Fibroblast of lung (primary cell): ENCODE data around the gene RTL10. TPM values are rescaled to one million over a fixed set of nuclear protein-coding genes. Genes with fewer than 3 reads are reported as not detected.

Experiments used
- polyA plus RNA-seq, 2 donors: library from polyadenylated mRNA; depleted of rRNA in 1 of 2; stranded (reverse) in 1 of 2; unstranded in 1 of 2; fragments of >200 nt; gene quantifications; 2 replicates each; pipeline ENCODE4 v1.2.1, GENCODE V29; 2011 to 2012; ENCODE audit warnings: missing spikeins in 1 of 2
- total RNA-seq: library from RNA; depleted of rRNA; stranded (reverse); fragments of >200 nt; gene quantifications from 2 replicates; pipeline ENCODE4 v1.2.1, GENCODE V29; 2014

RTL10 gene
- total and polyA plus RNA-seq, 2 donors (not counting 1 experiment from before 2014, with no cell fraction given), result 6.5 to 7.3 TPM

Other genes starting within 250 kb of the RTL10 start
- gene SEPTIN5, start 140.4 kb downstream of the RTL10 start, total RNA-seq, result 19.8 and 25.8 TPM in 2 replicates
- 10.8 and 14.5 TPM in 2 replicates for gene SEPTIN5, start 140.4 kb downstream of the RTL10 start, polyA plus RNA-seq
- gene GP1BB, start 131.3 kb downstream of the RTL10 start, total RNA-seq, result 1.8 and 2.1 TPM in 2 replicates
- gene GP1BB, start 131.3 kb downstream of the RTL10 start, polyA plus RNA-seq, result 0.20 and 0.50 TPM in 2 replicates
- gene TBX1, start 94.1 kb downstream of the RTL10 start, total RNA-seq, result not detected in 2 replicates
- not detected in 2 replicates for gene TBX1, start 94.1 kb downstream of the RTL10 start, polyA plus RNA-seq
- 6.4 and 7.8 TPM in 2 replicates for gene GNB1L, start within 50 bp of the RTL10 start, total RNA-seq
- 1.4 and 2.1 TPM in 2 replicates for gene GNB1L, start within 50 bp of the RTL10 start, polyA plus RNA-seq
- 192 and 305 TPM in 2 replicates for gene COMT, start 86.9 kb upstream of the RTL10 start, total RNA-seq
- 150 and 208 TPM in 2 replicates for gene COMT, start 86.9 kb upstream of the RTL10 start, polyA plus RNA-seq
- 18.2 and 30.7 TPM in 2 replicates for gene TXNRD2, start 86.9 kb upstream of the RTL10 start, total RNA-seq
- gene TXNRD2, start 86.9 kb upstream of the RTL10 start, polyA plus RNA-seq, result 13.2 and 19.7 TPM in 2 replicates
- 13.9 and 15.7 TPM in 2 replicates for gene ARVCF, start 161.9 kb upstream of the RTL10 start, total RNA-seq
- 2.0 and 2.6 TPM in 2 replicates for gene ARVCF, start 161.9 kb upstream of the RTL10 start, polyA plus RNA-seq
- gene TANGO2, start 166.2 kb upstream of the RTL10 start, total RNA-seq, result 33.4 and 52.8 TPM in 2 replicates
- gene TANGO2, start 166.2 kb upstream of the RTL10 start, polyA plus RNA-seq, result 28.3 and 41.3 TPM in 2 replicates
- 21.3 and 26.2 TPM in 2 replicates for gene DGCR8, start 225.4 kb upstream of the RTL10 start, total RNA-seq
- 18.8 and 21.6 TPM in 2 replicates for gene DGCR8, start 225.4 kb upstream of the RTL10 start, polyA plus RNA-seq